Heart right ventricle (tissue), 16 donors: ENCODE results near the gene MRPS24. TPM values are rescaled to one million over a fixed set of nuclear protein-coding genes. Genes with fewer than 3 reads are reported as not detected.

Experiments used
- ATAC-seq, 8 donors: fragments of 200-7000 bp; cut with Tn5 transposase; one replicate each; pipeline ENCODE4 v1.9.1; 2020; ENCODE audit warnings: mild to moderate bottlenecking in 8 of 8, moderate library complexity in 8 of 8, moderate number of reproducible peaks in 1 of 8
- DNase-seq, 2 donors: peaks; one replicate each; pipeline ENCODE4 v3.0.0-alpha.2; 2020
- H3K27ac ChIP-seq, 10 donors: fragments of 200-600 bp; sonication (generic) in 2 of 10; one replicate each; pipeline versions ENCODE4 v1.5.0 to v1.8.0; 2020 to 2022; ENCODE audit warnings: mild to moderate bottlenecking in 3 of 10
- H3K27me3 ChIP-seq, 7 donors: fragments of 200-600 bp; one replicate each; pipeline ENCODE4 v1.8.0; 2021 to 2022; ENCODE audit warnings: mild to moderate bottlenecking in 2 of 7
- H3K36me3 ChIP-seq, 9 donors: fragments of 200-600 bp; sonication (generic) in 1 of 9; one replicate each; pipeline versions ENCODE4 v1.5.0 to v1.8.0; 2020 to 2022; ENCODE audit warnings: mild to moderate bottlenecking in 2 of 9
- H3K4me1 ChIP-seq, 9 donors: fragments of 200-600 bp; sonication (generic) in 1 of 9; one replicate each; pipeline versions ENCODE4 v1.5.0 to v1.8.0; 2020 to 2022; ENCODE audit warnings: mild to moderate bottlenecking in 4 of 9
- H3K4me3 ChIP-seq, 10 donors: fragments of 200-600 bp; sonication (generic) in 2 of 10; one replicate each; pipeline versions ENCODE4 v1.5.0 to v1.8.0; 2020 to 2022; ENCODE audit warnings: mild to moderate bottlenecking in 7 of 10, moderate library complexity in 2 of 10
- H3K9me3 ChIP-seq, 11 donors: fragments of 200-600 bp in 10 of 11; sonication (generic) in 2 of 11; one replicate each; pipeline versions ENCODE4 v1.5.0 to v1.8.0; 2013 to 2022; ENCODE audit warnings: mild to moderate bottlenecking in 2 of 11, control low read depth in 1 of 11, moderate library complexity in 1 of 11
- WGBS, 2 donors: extraction: QIAGEN DNeasy Blood & Tissue Kit; methylation state at CpG; one replicate each; pipeline ENCODE4 v1.1.7; 2013; ENCODE audit warnings: inconsistent platforms in 1 of 2; 5-methylcytosine and 5-hydroxymethylcytosine counted together
- intact Hi-C, 10 donors: fragments of 100-400 bp; cut with DNase I; formaldehyde crosslinking; loops; one replicate each; pipeline versions ENCODE4 v1.11.1 to v1.14.2; 2022
- polyA plus RNA-seq, 2 donors: library from polyadenylated mRNA; stranded (reverse); fragments of 200-250 nt; gene quantifications; one replicate each; pipeline ENCODE4 v1.2.3, GENCODE V29; 2013
- total RNA-seq, 10 donors: library from RNA; stranded (reverse); fragmentation: NEBNext Ultra II Directional in 3 of 10; extraction: Animal tissue kit (Norgen Biotek cat#: 25700) in 3 of 10; gene quantifications; one replicate each; pipeline versions ENCODE4 v1.2.1 to v1.2.4, GENCODE V29; 2021 to 2023
- TF ChIP-seq, protein P1 (sequence below), 9 donors: fragments of 200-600 bp; sonication (generic) in 2 of 9; IDR thresholded peaks; one replicate each; pipeline versions ENCODE4 v1.5.0 to v1.8.0; 2021 to 2022; ENCODE audit warnings: antibody characterized with exemption in 9 of 9, mild to moderate bottlenecking in 5 of 9, moderate library complexity in 1 of 9
- donor health status: Arrhythmogenic right ventricular cardiomyopathy.
- donor health status: ischemic (EF 13 %, LVEDD 7.1; RV severe dilation, severe dysfunction).
- donor health status: healthy with polysubstance abuse.
- donor health status: DM: no; HTN: yes; CAD: no.
- donor health status: DM: no; HTN: no; CAD: no.
- donor health status: ischemic (EF 25% LVEDD 6.9; RV normal size, moderate dysfunction).
- donor health status: ischemic (EF 25% LVEDD 5.7; RV mildly dilated, moderate dysfunction).
- donor health status: healthy.
- donor health status: DM: yes; HTN: yes; CAD: no.
- donor health status: Ischemic cardiomyopathy.
- donor health status: ischemic (EF 35%, LVEDD 5.7; RV mildly dilated, moderate dysfunction).
- donor health status: nonischemic (EF 11% LVEDD 7.7; RV severe dilation, severe dysfunction).
- donor health status: DM: yes; HTN: yes; CAD: no.
- donor health status: PGD.
- donor health status: ischemic (EF 29% LVEDD 5.4; RV normal size, mild dysfunction).
- donor health status: nonischemic (EF 23%, LVEDD 6.1; RV moderate dilation, normal function).

Gene MRPS24
- total and polyA plus RNA-seq, 12 donors, result 124 to 227 (median 157) TPM

DNA sequence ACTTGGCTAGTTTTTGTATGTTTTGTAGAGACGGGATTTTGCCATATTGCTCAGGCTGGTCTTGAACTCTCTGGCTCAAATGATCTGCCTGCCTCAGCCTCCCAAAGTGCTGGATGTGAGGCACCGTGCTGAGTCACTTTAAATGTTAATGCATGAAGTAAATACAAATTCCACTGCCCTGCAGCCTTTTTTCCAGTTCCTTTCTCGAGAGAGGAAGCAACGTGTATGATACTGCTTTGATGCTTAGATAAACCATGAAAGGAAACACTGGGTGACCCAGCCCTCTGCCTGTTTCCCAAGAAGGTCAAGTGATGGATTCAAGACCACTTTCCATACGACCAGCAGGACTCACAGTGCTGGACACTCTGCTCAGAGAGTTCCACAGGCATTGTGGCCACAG lies 11.3 kb upstream of the MRPS24 start:
- DNase-seq (no peak), ATAC-seq (no peak)
- H3K4me3 ChIP-seq, result no peak overlapping the region
- H3K36me3 ChIP-seq, result peaks cover 0 to 100% (median 37%) of the 10 kb centered on the region in 9 donors
- H3K27me3 ChIP-seq, result no peaks in the 10 kb centered on the region
- H3K9me3 ChIP-seq, result no peaks in the 10 kb centered on the region
- WGBS, 2 donors, result 67 to 69% methylated on average over 5 of the region's 5 CpGs
- peak overlapping the region in 3 of 10 donors; percentile 5 to 18 (median 17) for H3K27ac ChIP-seq
- TF ChIP-seq, protein P1, sequence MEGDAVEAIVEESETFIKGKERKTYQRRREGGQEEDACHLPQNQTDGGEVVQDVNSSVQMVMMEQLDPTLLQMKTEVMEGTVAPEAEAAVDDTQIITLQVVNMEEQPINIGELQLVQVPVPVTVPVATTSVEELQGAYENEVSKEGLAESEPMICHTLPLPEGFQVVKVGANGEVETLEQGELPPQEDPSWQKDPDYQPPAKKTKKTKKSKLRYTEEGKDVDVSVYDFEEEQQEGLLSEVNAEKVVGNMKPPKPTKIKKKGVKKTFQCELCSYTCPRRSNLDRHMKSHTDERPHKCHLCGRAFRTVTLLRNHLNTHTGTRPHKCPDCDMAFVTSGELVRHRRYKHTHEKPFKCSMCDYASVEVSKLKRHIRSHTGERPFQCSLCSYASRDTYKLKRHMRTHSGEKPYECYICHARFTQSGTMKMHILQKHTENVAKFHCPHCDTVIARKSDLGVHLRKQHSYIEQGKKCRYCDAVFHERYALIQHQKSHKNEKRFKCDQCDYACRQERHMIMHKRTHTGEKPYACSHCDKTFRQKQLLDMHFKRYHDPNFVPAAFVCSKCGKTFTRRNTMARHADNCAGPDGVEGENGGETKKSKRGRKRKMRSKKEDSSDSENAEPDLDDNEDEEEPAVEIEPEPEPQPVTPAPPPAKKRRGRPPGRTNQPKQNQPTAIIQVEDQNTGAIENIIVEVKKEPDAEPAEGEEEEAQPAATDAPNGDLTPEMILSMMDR (IDR thresholded peaks at IDR 0.05), result no peak
- peaks cover 5 to 32% (median 28%) of the 10 kb centered on the region in 9 donors for H3K4me1 ChIP-seq
- intact Hi-C loops, result no loop called here

DNA sequence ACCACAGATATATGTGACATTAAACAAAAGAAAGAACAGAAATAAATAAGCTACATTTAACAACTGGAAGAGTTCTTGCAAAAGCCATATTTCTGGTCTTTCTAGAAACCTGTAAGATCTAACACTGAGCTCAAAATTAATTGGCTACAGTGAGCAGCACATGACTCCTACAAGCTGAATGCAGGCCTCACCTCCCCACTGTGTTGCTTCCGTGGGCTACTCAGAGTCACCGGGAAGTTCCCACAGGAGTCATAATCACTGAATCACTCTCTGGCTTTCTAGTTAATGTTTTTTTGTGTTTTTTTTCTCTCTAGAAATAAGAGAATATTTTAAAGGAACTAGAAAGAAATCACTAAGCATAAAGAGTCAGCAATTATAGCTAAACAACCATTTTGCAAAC lies 10.2 kb upstream of the MRPS24 start:
- intact Hi-C loops, result no loop called here
- WGBS, 2 donors, result 50 to 72% methylated on average over 2 of the region's 2 CpGs
- TF ChIP-seq, protein P1 (IDR thresholded peaks at IDR 0.05), result no peak
- Histone ChIP-seq H3K4me1 (peaks cover 5 to 32% (median 28%) of the 10 kb centered on the region in 9 donors), H3K9me3 (no peaks in the 10 kb centered on the region), H3K27me3 (no peaks in the 10 kb centered on the region), H3K4me3 (no peak overlapping the region), H3K36me3 (peaks cover 0 to 100% (median 32%) of the 10 kb centered on the region in 9 donors), H3K27ac (peak overlapping the region in 3 of 10 donors; percentile 31 to 64 (median 50))
- DNase-seq (no peak), ATAC-seq (no peak)

DNA sequence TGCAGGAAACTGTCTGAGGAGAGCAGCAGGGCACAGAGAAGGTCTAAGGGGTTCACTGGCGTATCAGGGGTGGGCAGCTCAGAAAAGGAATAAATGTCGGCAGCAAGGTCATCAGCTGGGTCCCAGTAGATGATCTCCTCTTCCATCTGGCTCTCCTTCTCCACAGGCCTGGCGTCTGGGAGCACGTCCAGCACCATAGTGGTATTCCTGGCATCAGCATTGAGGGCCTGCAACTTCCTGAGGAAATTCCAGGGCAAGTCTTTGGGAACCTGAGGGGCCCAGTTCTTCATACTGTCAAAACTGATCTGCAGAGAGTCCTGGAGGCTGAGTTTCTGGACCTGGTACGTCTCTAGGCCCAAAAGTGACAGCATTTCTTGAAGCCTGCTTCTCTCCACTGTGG lies 9.6 kb upstream of the MRPS24 start:
- intact Hi-C loops, result no loop called here
- DNase-seq, result no peak
- 52 to 55% methylated on average over 5 of the region's 5 CpGs for WGBS, 2 donors
- Histone ChIP-seq H3K27me3 (no peaks in the 10 kb centered on the region), H3K9me3 (no peaks in the 10 kb centered on the region), H3K4me1 (peaks cover 5 to 32% (median 28%) of the 10 kb centered on the region in 9 donors), H3K4me3 (no peak overlapping the region), H3K36me3 (peaks cover 0 to 95% (median 26%) of the 10 kb centered on the region in 9 donors), H3K27ac (peak overlapping the region in 8 of 10 donors; percentile 11 to 65 (median 48))
- ATAC-seq, result peak in 6 of 8 donors; percentile 11 to 33 (median 32)
- TF ChIP-seq, protein P1 (IDR thresholded peaks at IDR 0.05), result no peak

DNA sequence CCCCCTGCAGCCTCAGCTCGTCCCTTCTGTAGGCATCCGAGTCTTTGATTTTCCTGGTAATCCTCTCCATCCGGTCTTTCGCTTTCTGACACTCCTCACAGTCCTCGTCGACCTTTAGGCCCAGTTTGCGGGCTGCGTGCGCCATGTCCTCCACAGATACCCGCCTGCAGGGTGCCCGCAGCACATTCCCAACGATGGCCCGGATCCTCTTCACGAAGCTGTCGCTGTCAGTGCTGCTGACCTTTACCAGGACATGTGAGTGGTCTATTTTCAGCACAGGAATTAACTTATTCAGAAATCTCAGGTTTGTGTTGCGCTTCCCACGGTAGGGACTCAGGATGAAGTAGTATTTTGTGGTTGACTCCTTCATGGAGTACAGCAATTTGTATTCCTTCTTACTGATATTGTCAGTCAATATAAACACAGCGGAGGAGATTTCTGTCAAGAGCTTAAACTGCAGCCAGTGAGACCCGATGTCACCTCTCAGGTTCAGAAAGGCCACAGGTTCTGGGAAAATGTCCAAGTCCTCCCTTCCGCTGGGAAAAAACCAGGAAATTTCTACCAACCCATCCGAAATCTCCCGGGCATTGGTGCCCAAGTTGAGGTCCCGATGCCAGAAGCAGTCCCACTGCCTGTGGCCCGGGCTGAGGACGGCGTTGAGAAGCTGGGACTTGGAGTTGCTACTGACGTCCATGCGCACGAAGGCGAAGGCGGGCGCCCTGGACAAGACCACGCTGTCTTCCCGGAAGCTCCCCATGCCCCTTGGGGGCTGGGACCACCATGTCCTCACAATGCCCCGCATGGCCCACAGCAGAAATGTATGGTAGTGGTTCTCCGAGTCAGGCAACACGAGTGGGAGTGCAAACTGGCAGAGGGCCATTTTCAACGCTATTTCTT lies 8.9 kb upstream of the MRPS24 start:
- intact Hi-C loops, result no loop called here
- 75 to 78% methylated on average over 38 of the region's 38 CpGs for whole genome bisulfite sequencing, 2 donors

More for the DNA sequence above, 8.9 kb upstream of the MRPS24 start:
- no peaks in the 10 kb centered on the region for H3K9me3 ChIP-seq
- TF ChIP-seq, protein P1 (IDR thresholded peaks at IDR 0.05), result no peak
- peaks cover 0 to 90% (median 25%) of the 10 kb centered on the region in 9 donors for H3K36me3 ChIP-seq
- H3K27me3 ChIP-seq, result no peaks in the 10 kb centered on the region
- H3K4me3 ChIP-seq, result no peak overlapping the region
- DNase-seq (no peak), ATAC-seq (peak in 4 of 8 donors; percentile 10 to 66 (median 47))
- H3K4me1 ChIP-seq, result peaks cover 5 to 38% (median 32%) of the 10 kb centered on the region in 9 donors
- H3K27ac ChIP-seq, result peak overlapping the region in 8 of 10 donors; percentile 11 to 65 (median 48)
